Activated CD8-positive, alpha-beta memory T cell treated with anti-CD3 and anti-CD28 coated beads, Interleukin-2, amount 50 U/mL, for 1 hour (primary cell): ENCODE results near the gene UPK1A.

Source experiments
- DNase-seq: peaks from one replicate; pipeline ENCODE4 v3.0.0-alpha.2; 2020; ENCODE audit errors: extremely low read depth

The UPK1A gene

DNA sequence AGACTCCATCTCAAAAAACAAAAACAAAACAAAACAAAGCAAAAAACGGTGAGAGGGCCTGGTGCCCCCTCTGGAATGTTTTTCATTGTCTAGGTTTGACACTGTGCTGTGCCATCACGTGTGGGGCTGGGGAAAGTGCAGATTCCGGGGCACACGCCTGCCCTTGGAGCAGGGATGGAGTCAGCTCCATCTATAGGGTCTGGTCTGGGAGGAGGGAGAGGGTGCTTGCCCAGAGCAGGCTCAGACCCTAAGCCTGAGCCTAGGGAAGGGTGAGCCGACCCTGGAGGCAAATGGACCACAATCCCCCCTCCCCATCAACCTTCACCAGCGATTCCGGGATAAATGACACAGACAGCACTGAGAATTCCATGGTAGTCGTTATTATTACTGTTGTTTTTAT lies 27.1 kb downstream of the UPK1A start:
- no peak for DNase-seq

DNA sequence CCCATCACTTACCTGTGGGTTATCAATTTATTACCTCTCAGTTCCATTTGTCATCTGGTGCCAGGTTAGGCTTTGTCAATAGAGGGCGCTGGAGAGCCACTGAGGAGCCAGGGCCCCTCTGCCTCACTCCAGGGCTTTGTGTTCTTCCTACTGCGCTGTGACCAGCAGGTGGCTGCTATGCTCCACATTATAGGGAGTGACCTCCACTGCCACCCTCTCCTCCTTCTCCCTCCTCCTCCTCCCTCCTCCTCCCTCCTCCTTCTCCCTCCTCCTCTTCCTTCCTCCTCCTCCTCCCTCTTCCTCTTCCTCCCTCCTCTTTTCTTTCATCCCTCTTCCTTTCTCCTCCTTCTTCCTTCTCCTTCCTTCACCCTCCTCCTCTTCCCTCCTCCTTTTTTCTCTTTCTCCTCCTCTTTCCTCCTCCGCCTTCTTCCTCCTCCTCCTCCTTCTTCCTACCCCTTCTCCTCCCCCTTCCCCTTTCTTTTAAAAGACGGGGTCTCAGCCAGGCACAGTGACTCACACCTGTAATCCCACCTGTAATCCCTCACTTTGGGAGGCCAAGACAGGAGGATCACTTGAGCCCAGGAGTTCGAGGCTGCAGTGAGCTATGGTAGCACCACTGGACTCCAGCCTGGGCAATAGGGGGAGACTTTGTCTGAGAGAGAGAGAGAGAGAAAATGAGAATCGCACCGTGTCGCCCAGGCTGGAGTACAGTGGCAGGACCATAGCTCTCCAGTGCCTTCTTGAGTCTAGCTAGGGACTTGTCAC lies 27.7 kb downstream of the UPK1A start:
- DNase-seq = peak; percentile 78

DNA sequence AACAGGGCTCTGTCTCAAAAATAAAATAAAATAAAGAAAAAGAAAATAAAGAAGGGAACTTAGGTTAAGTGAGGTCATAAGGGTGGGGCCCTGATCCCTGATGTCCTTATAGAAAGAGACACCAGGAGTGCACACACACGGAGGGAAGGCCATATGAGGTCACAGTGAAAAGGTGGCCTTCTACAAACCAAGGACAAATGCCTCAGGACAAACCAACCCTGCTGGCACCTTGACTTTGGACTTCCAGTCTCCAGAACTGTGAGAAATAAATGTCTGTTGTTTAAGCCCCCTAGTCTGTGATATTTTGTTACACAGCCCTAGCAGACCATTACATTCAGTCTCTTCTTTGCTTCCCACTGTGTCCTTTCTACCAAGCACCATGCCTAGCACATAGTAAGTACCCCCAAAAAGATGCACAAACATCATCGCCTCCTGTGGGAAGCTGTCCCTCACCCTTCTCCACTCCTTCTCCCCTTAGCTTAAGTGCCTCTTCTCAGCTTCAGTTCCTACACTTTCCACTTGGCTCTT lies 29.6 kb downstream of the UPK1A start:
- no peak for DNase-seq

DNA sequence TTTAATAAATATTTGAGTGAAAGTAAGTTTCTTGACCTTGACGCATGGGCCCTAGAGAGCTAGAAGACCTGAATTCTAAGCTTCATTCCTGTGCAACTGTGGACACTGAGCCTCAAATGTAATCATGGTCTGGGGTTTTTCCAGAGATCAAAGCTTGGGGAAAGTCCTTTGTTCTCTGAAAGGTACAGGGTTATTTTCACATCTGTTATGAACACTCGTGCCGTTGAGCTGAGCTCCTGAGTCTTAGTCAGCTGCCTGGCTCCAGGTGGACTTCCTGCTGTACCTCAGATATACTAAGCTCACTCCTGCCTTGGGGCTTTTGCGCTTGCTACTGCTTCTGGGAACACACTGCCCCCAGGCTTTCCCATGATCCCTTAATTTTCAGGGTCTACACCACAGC lies 30.5 kb downstream of the UPK1A start:
- DNase-seq = no peak

DNA sequence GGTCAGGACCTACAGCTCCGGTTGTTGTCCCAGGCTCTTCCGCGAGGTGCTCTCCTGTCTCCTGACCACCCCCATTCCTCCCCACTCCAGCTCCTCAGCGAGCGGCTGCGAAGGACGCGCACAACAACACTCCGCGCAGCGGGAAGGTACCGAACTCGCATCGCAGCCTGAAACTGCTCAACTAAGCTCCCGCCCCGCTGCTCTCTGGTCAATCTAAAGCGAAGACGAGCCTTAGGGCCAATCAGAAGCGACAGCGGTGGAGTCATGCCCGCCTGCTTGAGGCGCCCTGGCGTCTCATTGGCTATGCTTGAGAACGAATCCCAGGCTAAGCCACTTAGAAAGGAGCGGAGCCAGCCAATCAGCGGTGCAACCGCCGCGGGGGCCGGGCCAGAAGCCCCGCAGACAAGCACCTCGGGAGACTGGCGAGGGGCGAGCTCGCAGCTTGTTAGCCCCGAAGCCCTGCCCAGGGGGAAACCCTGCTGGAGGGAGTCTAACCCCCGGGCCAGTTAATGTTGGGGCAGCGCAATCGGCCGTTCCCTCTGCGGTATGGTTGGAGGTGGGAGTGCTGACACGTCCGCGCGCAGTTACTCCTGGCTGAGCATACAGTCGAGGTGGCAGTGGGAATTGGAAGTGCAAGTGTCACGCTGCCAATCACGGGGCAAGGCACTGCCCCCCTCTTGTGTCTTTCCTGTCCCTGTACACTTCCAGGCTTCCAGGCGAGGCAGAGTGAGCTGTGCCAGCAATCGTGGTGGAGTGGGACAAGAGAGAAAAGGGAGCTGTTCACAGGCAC lies 36.1 kb downstream of the UPK1A start:
- peak; percentile 84 for DNase-seq

DNA sequence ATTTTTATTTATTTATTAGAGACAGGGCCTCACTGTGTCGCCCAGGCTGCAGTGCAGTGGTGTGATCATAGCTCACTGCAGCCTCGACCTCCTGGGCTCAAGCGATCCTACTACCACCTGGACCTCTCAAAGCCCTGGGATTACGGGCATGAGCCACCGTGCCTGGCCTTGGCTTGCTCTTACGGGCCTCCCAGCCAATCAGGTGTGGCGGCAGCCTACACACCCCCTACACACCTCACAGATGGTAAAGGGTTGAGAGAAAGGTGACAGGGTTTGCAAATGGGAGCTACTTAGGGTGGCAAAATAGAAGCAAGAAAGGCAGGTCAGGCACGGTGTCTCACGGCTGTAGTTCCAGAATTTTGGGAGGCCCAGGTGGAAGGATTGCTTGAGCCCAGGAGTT lies 37.0 kb downstream of the UPK1A start:
- DNase-seq = no peak

DNA sequence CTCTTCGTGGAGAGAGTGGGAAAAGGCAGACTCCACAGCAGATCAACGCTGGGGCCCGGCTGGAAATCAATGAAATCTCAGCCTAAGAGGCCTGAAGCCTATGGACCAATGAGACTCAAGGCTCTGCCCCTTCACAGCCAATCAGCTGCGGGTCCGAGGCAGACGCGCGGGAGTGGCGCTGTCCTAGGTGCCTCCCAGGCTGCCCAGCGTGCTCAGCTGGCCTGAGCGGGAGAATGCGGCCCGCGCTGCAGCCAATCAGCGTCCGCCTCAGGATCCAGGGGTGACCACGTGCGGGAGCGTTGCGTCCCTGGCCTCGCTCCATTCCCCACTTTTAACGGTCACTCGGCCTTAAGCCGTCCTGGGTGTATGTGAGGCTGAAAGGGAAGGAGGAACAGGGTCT lies 37.9 kb downstream of the UPK1A start, which contains the start of gene ZBTB32:
Gene ZBTB32, plus strand, starts transcription at position 341 of the 400 bp plus-strand sequence. CDS start 10,069 bp downstream, outside the sequence.
- no peak for DNase-seq

DNA sequence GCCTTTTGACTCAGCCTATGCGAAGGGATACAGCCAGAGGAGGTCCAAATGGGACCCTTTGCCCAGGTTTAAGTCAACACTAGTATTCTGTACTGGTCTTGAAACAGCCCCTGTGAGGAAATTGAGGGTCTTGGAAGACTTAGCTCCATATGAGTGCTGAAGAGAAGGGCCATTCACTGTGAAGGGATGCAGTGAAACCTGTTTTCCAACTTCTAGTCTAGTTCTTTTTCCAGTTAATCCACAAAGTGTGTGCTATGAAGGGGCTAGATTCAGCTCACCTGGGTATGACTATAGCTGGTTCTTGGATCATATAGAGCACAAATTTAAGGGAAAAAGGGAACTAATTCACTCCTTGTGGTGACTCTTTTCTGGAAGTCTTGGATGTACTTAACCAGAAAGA lies 42.1 kb downstream of the UPK1A start:
- DNase-seq = no peak

DNA sequence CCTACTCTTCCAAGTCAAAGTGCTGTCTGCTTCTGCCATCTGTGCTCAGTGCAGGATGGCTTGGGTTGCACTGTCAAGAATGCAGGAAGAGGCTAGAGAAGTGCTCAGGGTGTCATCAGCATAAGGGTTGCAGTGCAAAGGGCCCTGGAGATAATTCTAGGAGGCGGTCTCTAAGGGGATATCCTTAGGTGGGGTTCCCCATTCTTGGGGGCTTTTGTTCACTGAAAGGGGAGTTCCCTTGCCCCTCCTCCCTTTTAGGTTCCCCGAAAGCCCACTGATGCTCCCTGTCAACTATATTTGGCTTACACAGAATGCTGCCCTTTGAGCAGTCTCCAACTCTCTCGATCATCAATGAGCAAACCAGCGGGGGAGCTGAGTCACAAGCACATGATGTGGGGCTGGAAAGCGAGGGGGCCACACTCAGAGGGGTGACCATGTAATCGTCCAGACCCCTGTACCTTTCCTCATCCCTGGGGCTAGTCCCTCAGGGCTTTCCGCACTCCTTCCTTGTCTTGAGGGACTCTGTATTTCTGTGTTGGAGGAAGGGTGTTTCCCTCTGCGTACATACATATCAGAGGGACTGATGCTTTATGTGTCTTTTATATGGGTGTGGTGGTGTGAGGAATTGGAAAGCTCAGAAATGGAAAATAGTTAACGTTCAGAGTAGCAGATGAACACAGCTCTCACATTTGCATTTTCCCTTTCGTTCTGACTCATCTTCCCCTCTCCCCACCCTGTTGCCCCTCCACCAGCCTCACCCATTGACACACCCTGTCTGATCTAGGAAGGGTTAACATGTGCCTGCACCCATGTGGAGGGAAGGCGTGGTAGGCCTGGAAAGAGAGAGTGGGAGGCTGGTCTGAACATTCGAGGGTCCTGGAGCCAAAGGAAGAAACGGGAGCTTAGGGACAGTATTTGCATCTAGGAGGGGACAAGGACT lies 44.7 kb downstream of the UPK1A start:
- no peak for DNase-seq

DNA sequence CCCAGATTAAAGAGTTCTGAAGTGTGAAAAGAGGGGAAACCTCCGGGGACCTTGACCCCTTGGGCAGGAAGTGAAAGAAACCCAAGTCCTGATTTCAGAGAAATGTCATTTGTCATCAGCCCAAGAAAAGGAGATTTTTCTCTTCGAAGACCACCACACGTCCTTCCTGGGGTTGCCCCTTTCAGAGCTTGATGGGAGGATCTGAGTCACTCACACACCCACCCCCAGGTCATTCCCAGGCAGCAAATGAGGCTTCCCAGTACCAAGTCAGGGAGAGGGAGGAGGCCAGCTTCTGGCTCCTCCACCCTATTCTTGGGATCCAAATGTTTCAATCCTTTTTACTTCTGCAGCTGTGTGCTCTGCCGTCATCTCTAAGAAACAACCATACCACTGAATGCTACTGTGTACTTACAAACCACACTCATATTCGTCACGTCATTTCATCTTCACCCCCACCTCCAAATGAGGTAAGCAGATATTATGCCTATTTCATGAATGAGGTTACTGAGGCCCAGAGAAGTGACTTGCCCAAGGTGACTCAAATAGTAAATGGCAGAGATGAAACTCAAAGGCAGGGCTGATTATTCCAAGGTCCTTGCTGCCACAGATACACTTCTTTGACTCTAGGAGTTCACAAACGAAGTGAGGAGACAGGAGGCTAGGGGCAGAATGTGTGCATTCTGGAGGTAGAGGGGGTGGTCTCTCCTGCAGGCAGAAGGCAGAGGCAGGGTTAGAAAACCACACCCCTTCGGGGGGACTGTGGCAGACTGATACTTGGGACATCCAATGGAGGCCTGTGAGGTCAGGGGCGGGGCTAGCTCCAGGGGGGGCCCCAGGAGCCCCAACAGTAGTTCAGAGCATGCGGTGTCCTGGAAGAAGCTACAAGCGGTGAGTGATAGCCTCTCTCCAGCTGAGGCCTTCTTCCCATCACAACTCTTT lies 46.5 kb downstream of the UPK1A start:
- no peak for DNase-seq

DNA sequence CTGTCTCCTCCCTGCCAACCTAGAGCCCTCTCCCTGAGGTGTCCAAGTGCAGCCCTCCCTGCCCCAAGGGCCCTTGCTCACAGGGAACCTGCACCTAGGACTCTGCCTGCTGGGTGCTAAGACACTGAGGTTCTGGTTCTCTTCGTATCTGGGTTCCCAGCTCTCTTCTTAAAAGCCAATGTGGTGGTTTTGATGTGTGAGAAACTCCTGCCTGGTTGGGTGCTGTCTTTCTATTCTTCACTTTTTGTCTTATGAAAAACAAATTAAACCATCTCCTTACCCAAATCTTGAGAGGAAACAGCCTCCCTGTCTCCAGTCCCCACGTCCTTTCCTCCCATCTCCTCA lies 47.2 kb downstream of the UPK1A start:
- DNase-seq = no peak

DNA sequence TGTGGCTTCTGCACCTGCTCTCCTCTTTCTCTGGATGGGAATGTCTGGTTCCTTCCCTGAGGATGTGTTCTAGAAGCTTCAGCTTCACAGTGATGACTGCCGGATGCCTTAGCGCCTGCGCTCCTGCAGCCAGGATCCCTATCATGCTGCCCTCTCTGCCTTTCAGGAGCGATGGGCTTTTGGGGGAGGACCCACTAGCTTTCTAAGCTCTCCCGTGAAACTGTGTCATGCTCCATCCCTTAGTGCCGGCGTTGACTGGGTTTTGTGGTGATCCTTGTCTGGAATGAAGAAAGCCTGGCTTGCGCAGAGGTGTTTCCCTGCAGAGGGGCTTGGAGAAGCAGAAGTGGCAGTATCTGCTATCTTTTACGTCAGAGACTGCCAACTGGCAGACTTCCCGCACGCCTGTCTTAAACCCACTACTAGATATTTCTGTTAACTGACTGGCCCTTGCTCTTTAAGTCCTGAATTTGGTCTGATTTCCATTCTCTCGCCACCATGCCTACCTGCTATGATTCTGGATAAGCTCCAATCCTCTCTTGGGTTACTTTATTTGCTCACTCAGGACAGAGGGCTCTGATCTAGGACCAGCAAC lies 47.7 kb downstream of the UPK1A start:
- DNase-seq = no peak

DNA sequence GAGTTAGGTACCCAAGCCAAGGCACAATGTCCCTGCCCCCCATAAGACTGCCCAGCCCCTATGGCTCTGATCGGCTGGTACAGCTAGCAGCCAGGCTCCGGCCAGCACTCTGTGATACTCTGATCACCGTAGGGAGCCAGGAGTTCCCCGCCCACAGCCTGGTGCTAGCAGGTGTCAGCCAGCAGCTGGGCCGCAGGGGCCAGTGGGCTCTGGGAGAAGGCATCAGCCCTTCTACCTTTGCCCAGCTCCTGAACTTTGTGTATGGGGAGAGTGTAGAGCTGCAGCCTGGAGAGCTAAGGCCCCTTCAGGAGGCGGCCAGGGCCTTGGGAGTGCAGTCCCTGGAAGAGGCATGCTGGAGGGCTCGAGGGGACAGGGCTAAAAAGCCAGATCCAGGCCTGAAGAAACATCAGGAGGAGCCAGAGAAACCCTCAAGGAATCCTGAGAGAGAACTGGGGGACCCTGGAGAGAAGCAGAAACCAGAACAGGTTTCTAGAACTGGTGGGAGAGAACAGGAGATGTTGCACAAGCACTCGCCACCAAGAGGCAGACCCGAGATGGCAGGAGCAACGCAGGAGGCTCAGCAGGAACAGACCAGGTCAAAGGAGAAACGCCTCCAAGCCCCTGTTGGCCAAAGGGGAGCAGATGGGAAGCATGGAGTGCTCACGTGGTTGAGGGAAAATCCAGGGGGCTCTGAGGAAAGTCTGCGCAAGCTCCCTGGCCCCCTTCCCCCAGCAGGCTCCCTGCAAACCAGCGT lies 48.5 kb downstream of the UPK1A start:
- no peak for DNase-seq

DNA sequence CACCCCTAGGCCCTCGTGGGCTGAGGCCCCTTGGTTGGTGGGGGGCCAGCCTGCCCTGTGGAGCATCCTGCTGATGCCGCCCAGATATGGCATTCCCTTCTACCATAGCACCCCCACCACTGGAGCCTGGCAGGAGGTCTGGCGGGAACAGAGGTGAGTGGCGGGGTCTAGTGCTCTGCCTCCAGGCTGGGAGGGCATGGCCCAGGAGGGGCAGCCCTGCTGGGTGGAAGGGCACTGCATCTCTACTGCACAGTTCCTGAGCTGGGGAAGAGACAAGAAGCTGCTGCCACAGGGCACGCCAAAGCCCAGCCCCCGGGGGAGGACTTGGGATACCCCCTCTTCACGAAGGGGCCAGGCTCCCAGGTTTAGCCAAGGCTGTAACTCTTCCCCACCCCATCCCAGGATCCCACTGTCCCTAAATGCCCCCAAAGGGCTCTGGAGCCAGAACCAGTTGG lies 49.1 kb downstream of the UPK1A start:
- no peak for DNase-seq

DNA sequence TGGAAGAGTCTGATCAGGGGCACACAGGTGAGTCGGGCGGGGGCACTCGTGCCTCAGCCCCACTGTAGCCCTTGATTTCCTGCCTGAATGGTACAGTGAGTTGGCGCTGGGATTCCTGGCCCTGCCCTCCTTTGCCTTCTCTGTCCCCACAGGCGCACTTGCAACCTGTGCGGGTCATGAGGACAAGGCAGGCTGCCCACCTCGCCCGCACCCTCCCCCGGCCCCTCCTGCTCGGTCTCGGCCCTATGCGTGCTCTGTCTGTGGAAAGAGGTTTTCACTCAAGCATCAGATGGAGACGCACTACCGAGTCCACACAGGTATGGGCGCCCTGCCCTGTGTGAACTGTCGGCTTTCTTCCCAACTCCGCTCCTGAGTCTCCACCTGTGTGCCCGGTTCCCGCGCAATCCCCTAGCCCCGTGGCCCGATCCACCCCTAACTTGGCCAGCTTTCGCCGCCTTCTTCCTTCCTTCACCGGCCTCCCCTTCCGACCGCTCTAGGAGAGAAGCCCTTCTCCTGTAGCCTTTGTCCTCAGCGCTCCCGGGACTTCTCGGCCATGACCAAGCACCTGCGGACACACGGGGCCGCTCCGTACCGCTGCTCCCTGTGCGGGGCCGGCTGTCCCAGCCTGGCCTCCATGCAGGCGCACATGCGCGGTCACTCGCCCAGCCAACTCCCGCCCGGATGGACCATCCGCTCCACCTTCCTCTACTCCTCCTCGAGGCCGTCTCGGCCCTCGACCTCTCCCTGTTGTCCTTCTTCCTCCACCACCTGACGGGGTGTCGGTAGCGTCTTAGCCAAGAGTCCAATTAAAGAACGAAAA lies 49.9 kb downstream of the UPK1A start:
- DNase-seq = no peak

DNA sequence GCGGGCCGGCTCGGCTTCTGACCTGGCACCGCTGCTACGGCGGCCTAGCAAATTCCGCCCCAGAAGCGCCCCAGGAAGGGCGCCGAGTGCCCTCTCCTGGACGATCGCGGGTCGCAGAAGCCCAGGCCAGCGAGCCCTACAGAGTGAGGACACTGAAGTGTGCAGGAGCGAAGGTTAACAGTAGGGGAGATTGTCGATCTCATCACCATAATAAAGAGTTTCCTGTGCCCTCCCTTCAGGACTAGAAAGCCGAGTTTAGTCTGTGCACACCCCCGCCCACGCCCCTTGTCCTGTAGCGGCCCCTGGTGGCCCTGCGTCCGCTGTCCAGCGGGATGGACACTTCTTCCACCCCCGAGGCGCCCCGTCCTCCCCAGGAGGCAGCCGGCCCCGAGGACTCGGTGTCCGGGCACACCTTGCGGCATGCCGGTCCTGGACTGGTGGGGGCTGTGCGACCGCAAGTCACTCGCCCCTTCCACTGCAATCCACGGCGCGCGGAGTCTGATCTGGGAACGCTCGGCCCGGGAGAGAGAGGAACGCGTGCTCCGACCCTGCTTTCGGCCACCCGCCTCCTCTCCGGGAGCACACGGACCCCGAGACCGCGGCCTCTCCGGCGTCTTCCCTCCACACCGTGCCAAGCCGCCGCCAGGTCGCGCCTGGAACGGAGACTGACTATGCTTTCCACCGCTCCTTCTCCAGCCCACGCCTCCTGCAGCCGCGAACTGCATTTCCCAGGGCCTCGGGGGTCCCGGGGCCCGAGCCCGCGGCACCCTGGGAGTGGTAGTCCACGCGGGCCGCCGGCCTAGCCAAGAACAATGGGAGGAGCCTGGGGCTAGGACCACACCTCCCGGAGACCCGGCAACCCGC lies 50.7 kb downstream of the UPK1A start:
- DNase-seq = peak; percentile 90

DNA sequence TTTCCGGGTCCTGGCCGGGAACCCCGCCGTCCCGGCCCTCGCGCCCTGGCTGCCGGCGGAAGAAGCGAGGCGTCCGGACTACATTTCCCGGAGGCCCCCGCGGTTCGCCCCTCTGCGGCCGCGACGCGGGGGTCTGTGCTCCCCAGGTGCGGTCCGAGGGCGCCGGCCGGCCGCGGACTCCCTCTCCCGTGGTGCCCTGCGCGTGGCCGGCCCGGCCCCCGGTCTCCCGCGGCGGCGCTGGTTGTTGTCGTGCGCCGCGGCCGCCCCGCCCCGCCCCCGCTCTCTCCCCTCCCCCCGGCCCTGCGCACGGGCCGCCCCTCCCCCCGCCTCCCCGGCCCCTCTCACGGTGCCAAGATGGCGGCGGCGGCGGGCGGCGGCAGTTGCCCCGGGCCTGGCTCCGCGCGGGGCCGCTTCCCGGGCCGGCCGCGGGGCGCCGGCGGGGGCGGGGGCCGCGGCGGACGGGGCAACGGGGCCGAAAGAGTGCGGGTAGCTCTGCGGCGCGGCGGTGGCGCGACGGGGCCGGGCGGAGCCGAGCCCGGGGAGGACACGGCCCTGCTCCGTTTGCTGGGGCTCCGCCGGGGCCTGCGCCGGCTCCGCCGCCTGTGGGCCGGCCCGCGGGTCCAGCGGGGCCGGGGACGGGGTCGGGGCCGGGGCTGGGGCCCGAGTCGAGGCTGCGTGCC lies 51.5 kb downstream of the UPK1A start, which contains the start of gene KMT2B:
Gene KMT2B, plus strand, starts transcription at position 339 of the 680 bp plus-strand sequence. Its CDS starts 16 bp downstream, at position 355.
- DNase-seq = no peak
